ENCODE data around the gene PPP4R1.

The PPP4R1 gene

DNA sequence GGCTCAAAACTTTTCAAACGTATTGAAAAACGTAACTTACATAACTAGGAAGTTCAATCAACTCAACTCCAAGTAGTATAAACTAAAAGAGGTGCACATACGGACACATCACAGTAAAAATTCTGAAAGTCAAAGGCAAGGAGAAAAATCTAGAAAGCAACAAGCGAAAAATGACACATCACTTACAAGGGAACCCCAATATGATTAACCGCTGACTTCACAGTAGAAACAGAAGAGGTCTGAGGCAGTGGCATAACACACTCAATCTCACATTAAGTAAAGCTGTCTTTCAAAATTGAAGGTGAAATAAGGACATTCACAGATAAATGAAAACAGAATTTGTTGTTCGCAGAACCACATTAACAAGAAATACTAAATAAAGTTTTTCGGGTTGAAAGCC is 32.7 kb downstream of the PPP4R1 start:
- DNase-seq = no peak

DNA sequence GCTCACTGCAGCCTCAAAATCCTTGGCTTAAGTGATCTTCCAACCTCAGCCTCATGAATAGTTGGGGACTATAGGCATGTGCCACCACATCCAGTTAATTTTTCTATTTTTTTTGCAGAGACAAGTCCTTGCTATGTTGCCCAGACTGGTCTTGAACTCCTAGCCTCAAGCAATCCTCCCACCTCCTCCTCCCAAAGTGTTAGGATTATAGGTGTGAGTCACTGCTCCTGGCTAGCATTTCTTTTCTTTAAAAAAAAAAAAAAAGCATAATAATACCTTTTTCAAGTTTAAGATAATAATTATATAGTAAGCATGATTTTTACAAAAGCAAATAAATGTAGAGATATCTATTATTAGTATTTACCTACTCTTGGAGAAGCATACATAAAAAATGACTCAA is 36.1 kb downstream of the PPP4R1 start:
- DNase-seq = no peak

DNA sequence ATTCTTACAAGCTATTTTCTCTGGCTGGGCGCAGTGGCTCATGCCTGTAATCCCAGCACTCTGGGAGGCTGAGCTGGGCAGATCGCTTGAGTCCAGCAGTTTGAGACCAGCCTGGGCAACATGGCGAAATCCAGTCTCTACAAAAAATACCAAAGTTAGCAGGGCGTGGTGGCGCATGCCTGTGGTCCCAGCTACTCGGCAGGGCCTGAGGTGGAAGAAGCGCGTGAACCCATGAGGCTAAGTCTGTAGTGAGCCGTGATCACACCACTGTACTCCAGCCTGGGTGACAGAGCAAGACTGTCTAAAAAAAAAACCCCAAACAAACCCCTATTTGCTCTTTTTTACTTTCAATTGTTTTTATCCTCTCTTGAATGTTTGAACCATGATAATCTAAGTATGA is 37.0 kb downstream of the PPP4R1 start:
- DNase-seq = no peak

DNA sequence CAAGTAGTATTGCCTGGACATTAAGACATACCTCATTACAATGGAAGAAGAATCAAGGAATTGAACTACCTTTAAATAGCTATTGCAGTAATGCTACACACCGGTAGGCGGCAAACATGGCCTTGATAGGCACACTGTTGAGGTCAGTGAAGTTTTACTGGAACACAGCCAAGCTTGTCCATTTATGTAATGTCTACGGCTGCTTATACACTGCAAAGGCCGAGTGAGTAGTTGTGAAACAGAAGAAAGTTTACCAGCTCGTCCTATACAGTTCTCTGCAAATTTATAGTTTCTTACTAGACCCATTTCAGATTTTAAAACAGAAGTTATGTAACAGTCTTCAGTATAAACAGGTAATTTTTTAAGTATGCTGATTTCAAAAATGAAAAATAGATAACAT is 38.8 kb downstream of the PPP4R1 start:
- peak; percentile 22 for DNase-seq

DNA sequence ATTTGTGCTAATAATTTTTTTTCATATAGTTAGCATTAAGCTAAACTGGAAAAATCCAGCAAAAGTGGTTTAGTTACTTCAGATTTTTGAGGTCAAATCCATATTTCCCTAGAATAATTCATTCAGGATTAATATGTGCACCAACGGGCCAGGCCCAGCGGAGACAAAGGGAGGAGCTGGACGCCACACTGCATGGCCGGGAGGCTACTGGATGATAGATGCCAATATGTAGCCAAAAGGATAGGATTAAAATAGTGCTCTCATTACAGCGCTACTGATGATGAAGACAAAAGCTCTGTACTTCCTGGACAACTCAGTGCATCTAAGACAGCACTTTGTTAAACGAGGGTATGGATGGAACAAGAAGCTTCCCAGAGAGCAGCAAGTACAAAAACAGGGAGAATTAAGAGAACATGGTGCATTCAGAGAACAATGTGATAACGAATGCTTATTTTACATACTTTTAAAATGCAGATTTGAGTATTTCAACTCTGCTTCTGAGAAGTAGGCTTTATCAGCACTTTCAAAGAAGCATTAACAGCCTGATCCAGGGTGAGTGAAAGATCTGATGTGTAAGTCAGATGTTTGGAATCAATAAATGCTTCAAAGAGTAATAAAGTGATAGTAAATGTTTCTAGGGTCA is 39.8 kb downstream of the PPP4R1 start:
- no peak for DNase-seq

DNA sequence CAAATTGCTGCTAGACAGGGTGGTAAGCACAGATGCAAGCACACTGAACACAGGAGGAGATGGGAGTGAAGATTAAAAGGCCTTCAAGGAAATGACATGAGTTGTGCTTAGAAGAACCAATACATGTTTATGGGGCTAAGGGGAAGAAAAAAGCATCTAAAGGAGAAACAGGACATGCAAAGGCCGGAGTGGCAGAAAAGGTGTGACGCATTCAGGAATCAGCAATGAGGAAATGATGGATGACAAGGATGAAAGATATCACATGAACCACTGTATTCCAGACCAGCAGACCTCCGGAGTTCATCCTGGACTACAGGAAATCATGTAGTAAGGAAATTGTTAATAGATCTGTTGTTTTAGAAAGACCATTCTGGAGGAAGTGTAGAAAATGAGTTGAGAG is 42.8 kb downstream of the PPP4R1 start:
- DNase-seq = no peak

DNA sequence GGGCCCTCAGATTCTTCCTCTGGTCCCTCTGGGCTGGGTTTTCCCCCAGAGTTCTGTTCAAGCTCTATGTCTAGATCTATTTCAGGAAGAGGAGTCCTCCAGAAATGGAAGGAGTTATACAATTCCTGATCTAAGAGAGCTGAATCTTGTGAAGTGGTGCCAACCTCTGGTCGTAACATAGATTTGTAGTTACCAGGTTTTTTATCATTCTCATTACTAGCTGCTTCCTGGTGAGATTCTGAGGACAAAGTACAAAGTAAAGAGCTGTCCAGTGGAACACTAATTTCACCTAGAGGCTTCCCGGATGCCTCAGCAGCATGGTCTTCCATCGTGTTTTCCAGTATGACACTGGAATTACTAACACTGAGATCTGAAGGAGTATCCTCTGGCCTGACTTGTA is 44.1 kb downstream of the PPP4R1 start:
- DNase-seq = no peak

DNA sequence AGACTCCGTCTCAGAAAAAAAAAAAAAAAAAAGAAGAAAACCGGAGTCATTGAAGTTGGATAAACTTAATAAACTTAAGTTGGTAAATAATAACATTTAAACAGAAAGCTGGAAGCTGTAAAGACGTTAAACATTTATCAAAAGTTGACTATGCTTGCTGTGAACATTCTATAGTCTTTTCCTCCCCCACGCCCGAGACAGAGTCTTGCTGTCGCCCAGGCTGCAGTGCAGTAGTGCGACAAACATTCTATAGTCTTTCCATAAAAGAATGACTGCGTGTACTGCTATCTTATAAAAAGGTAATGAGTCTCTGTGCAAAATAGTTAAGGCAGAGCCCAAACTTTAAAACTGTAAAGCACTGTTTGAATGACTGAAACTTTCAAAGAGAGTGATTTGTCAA is 45.2 kb downstream of the PPP4R1 start:
- no peak for DNase-seq

DNA sequence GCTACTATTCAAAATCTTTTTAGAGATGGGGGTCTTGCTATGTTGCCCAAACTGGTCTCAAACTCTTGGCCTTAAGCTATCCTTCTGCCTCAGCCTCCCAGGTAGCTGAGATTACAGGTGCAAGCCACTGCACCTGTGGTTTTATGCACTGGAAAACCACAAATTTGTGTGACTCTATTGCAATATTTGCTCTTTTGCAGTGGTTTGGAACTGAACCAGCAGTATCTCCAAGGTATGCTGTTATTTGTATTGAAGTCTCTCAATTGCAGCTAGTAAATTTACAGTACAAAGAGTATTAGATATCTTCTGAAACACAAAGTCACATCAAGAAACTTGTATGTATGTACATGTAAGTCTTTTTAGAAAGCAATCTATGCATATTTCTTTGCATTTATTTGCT is 46.2 kb downstream of the PPP4R1 start:
- no peak for DNase-seq

DNA sequence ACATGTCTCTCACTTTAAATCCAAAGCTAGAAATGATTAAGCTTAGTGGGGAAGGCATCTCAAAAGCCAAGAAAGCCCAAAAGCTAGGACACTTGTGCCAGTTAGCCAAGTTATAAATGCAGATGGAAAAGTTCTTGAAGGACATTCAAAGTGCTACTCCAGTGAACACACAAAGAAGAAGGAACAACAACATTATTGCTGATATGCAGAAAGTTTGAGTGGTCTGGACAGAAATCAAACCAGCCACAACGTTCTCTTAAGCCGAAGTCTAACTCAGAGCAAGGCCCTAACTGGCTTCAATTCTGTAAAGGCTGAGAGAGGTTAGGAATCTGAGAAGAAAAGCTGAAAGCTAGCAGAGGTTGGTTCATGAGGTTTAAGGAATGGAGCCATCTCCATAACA is 49.0 kb downstream of the PPP4R1 start:
- no peak for DNase-seq

DNA sequence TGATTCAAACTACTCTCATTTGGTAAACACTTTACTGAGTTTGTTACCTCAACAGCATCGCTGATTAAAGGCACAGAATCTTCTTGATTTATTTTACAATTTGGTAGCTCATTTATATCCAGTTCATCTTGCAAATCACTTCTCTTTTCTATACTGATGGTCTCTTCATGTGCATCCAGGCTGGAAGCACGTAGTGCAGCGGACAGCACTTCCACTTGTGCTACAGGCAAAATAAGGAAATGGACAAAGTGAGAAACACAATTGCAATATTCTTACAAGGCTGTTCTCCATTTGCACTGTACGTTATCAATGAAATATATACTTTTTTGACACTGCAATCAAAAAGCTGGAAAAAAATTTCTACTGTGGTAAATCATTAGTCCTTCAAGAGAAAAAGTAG is 51.0 kb downstream of the PPP4R1 start:
- DNase-seq = no peak

DNA sequence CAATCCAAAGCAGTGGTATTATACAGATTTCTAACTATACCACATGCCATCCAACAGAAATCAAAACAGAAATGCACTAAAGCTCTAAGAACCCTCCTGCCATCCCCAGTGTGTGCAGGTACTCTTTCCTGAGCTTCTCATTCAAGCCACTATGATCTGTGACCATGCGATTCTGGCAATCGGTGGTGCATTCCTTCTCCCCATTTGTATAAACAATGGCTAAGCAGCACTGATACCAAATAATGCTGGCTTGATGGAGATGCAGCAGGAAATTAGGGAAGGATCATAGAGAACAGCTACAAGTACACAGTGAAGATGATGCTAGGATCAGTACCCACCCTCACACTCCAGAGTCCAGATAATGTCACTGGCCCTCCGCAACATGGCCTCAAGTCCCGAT is 51.8 kb downstream of the PPP4R1 start:
- no peak for DNase-seq

DNA sequence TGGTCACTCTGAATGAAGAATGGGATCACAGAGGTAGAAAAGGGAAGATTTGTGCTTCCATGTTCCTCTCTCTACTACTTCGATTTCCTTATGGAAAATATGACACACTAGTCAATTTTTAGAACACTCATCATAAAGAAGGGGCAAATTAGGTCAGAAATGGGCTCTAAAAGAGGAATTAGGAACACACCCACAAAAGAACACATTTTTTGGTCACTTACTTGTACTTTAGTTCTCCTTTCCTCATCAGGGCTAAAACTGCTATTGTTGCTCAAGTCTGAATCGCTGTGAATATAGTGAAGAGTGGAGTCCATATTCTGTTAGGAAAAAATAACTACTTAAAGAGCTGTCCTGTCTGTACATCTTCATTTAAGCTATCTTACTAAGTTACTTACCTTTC is 52.6 kb downstream of the PPP4R1 start:
- DNase-seq = no peak

DNA sequence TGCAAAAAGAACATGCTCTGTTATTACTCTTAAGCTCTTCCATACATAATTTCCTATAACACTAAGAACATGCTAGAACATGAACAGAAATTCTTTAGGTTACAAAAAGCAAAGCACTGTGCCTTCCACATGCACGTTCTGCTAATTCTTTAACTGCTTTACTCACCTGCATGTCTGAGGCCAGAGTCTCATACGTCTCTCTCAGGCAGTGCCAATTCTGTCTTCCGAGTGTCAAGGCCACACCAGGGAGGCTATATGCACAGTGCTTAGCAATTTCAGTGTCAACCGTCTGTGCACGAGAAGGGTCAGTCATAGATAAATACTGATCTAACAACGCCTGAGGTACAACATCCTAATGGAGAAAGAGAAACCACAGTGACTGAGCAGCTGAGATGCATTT is 55.1 kb downstream of the PPP4R1 start:
- no peak for DNase-seq

DNA sequence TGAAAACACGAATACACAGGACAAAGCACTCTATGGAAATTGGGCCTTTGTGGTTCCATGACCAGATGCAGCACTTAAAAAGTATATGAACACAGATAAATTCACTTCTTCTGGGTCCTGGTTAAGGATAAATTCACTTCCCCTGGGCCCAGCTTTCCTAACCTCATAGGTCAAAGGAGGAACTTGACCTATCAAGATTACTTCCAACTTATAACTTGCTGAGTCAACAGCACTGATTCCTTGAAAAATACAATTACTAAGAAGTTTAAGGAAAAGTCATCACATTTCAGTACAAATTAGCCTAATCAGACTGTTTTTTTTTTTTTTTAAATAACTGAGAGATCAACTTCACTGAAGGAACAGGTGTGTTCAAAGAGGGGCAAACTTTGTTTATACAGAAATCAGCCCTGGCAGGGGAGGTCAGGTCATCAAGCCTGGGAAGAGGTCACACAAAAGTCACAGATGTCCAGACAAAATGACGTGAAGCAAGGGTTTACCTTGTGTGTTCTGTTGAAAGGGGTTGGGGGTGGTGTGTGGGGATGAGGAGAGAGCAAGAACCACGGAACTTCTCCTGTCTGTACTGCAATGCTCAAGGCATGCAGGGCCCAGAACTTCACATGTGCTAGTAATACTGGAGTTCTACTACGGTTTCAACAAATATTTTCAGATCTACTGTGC is 55.8 kb downstream of the PPP4R1 start:
- no peak for DNase-seq

DNA sequence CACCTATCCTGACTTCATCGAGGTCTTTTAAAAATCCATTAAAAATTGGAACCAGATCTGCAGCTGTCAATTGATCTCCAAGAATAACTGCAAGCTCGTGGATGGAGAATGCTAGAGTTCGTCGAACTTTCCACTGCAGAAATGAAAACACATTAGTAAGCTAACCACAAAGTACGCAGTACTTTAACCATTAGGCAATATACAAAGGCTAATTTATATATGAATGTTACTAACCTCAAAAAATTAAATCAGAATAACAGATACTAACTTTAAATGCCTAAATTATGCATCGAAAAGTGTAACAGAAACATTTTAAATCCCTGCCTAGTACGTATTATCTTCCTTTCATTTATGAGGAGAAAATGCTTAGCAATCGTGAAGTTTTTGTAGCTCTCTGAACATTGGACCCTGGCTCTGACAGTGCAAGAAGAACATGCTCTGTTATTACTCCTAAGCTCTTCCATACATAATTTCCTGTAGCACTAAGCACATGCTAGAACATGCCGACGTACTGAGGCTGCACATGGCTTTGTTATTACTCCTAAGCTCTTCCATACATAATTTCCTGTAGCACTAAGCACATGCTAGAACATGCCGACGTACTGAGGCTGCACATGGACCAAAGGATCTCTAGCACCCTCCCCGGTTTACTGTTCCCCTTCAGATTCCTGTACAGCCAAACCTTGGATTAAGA is 57.0 kb downstream of the PPP4R1 start:
- no peak for DNase-seq

DNA sequence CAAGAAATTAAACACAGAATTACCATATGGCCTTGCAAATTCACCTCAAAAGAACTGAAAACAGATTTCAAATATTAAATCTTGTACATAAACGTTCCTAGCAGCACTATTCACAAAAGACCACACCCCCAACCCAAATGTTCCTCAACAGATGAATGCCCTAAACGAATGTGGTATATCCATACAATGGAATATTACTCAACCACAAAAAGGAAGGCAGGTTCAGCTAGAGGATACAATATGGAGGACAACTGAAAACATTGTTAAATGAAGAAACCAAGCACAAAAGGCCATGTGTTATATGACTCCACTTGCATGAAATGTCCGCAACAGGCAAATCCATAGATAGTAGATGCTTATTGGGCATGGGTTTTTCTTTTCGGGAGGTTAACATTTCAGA is 61.7 kb downstream of the PPP4R1 start:
- DNase-seq = no peak

DNA sequence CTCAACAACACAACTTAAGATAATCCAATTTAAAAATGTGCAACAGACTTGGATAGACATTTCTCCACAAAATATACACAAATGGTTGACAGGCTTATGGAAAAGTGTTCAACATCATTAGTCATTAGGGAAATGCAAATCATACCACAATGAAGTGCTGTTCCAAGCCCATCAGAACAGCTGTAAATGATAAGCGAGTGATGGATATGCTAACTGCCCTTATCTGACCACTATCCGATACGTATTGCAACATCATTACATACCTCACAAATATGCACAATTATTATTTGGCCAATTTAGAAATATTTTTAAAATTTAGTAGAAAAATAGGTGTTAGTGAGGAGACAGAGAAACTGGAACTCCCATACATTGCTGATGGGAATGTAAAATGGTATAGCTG is 62.2 kb downstream of the PPP4R1 start:
- DNase-seq = no peak

DNA sequence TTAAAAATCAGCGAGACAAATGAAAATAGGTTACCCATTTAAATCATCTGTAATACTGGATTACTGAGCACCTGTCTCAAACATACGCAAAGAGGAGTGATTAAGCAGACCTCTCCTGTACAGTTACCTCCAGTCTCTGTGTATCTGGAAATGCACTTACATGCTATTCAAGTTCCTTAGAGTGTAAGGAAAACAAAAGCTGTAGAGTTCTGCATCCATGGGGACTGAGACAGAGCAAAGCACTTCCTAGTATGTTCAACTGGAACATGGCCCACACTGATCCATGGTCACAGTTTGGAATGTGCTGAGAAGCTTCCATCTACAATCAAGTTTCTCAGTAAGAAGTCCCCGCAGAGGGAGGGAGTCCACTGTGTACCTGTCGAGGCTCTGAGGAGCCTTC is 63.9 kb downstream of the PPP4R1 start:
- DNase-seq = no peak

DNA sequence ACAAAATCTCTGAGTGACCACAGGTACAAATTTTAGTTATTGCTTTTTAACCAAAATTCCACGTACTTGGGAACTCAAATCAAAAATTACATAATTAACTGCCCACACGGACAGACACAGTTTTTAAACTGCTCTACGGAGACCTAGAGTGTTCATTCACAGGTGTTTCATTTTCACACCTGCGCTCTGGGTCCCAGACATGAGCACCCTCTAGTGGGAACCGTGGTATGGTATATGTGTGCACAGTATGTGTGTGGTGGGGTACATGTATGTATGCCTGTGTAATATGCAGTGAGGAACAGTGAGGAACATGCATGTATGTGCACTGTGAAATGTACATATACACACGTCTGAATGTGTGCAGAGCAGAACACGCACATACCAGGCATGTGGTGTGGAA is 65.0 kb downstream of the PPP4R1 start:
- no peak for DNase-seq

DNA sequence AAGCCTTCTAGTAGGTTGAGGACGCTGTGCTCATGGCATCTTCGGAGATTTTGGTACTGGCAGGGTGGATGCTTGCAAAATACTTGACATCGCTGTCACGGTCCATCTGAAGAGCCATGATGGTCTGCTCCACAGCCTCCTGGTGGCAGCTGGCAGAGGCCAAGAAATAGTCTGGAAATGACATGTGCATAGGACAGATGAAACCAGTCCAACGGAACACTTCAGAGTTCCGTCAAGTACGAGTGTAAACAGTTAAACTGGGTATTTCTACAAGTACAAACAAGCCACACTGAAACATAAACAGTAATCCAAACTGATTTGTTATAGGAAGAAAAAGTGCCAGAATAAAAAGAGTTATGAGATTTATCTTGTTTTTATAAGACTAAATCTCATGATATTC is 66.6 kb downstream of the PPP4R1 start:
- DNase-seq = no peak

DNA sequence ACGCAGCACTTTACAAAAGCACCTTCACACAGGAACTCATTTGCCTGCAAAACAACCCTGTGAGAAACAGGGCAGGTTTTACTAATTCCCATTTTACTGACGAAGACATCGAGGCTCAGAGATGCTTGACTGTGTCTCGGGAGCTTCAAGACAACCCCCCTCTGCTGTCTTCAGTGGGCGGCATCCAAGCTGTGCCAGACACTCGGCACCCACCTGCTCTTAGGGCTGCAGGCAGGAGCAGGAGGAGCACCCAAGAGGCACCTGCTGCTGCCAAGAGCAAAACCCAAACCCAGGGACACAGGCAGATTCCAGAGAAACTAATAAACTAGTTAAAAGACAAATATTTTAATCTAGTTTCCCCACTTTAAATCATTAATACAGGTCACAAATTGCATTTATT is 67.9 kb downstream of the PPP4R1 start:
- DNase-seq = no peak

DNA sequence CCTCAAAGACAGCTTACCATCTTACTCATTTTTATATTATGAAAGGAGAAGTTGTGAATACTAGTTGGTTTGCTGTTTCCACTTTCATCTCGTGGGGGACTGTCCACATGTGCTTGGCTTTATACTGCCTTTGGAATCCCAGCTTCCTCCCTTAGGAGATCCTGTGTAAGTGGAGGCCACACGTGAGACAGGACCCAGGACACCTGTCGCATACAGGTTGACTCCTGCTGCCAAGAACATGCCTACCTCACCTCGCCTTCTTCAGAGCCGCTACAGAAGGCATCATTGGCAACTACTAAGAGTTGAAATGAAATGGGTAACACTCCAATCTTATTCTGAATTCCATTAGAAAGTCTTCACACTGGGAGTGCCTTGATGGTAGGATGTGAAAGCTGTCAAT is 69.3 kb downstream of the PPP4R1 start:
- DNase-seq = no peak

DNA sequence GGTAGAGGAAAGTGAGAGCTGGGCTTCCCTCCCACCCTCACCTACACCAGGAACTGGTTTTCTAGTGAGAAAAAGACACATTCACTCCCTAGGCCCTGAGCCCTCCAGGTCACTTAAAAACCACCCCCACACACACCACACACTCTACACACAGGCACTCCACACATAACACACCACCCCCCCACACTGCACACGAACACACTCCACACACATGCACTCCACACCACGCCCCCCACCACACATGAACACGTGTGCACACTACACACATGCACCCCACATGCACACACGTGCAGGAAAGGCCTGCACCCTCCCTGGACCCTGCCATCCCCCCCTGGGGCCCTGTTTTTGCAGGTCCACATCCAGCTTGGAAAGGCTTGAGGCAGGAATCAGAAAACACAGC is 71.4 kb downstream of the PPP4R1 start:
- no peak for DNase-seq

DNA sequence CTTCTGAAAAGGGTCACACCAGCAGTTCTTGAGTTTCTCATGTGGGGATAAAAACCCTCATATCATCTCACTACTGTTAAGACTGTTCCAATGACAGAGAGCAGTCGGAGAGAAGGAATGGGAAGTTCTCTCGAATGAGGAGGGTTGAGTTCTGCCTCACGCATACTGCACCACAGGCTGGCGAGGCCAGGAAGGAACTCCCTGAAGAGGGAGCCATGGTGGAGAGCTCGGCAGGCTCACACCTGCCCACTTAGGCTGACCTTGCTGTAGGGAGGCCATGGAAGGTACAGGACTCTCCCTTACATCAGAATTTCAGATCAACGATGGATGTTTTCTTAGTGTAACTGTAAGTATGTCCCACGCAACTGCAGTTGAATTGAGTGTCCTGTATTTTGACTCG is 74.4 kb downstream of the PPP4R1 start:
- no peak for DNase-seq

Data from activated CD4-positive, alpha-beta T cell treated with anti-CD3 and anti-CD28 coated beads, Interleukin-10, Interleukin-2, amounts not matched to agents 100 ng/mL and 50 ng/mL, durations not matched to agents 16 hours and 8 hours (primary cell).